HCEC 1CT (cell line): ENCODE data around the gene TDRD9.

Experiments used
- DNase-seq: peaks from one replicate; pipeline ENCODE4 v3.0.0-alpha.2; 2017

Gene TDRD9

DNA sequence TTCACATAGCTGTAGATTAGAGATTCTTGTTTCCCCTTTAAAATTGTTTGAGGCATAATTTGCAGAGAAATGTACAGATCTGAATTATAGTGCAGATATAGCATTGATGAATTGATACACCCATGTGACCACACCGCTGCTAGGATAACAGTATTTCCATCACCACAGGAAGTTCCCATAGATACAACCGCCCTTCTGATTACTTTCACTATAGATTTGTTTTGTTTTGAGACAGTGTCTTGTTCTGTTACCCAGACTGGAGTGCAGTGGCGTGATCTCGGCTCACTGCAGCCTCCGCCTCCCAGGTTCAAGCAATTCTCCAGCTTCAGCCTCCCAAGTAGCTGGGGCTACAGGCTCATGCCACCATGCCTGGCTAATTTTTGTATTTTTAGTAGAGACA lies 148.5 kb downstream of the TDRD9 start:
- no peak for DNase-seq

DNA sequence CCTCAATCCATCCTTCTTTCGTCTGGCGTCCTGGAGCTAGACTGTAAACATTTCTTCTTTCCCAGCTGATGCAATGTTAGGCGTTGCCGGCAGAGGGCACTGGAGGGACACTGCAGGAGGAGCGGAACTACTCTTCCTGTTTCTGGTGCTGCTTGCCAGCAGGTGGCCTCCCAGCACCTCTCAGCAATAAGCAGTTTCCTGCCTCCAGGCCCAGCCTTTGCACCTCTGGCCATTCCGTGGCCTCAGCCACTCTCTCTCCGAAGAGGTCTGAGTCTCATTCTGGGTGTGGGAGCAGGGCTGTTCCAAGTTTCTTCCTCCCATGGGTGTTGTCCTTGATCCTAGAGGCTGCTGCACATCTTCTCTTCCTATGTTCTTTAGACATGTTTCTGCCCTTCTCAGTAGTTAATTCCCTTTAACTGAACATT lies 149.8 kb downstream of the TDRD9 start:
- DNase-seq, result peak; percentile 82

DNA sequence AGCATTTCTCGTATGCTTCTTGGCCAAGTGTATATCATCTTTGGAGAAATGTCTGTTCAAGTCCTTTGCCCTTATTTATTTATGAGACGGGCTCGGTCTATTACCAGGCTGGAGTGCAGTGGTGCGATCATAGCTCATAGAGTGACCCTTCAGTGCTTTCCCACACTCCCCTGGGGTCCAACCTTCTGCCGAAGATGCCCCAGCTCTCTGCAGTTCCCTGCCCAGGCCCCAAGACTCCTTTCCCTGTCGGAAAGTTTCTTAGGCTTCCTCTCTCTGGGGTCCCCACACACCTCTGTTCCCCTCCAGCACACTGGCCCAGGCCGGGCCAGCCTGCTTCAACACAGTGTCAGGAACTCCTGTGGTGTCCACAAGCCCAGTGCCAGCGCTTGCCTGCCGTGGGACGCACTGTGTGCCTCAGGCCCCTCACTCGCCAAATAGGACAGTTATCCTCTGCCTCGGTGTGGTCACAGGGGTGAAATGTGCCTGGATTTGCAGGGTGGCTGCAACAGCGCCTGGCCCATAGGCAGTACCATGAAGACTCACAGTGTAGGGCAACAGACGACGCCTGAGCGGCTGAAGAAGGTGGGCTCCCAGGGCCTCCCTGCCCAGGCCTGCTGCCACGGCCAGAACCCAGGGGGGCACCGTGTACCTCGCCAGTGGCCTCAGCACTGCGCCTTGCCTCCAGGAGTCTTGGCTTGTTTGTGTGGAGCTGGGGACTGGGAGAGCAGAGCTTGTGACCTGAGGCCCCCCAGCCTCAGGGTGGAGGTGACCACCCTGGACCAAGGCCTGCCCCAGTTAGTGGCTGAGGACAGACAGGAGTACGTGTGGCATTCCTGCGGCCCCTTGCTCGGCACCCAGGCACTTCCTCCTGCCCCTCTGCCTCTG lies 152.4 kb downstream of the TDRD9 start:
- DNase-seq, result no peak

DNA sequence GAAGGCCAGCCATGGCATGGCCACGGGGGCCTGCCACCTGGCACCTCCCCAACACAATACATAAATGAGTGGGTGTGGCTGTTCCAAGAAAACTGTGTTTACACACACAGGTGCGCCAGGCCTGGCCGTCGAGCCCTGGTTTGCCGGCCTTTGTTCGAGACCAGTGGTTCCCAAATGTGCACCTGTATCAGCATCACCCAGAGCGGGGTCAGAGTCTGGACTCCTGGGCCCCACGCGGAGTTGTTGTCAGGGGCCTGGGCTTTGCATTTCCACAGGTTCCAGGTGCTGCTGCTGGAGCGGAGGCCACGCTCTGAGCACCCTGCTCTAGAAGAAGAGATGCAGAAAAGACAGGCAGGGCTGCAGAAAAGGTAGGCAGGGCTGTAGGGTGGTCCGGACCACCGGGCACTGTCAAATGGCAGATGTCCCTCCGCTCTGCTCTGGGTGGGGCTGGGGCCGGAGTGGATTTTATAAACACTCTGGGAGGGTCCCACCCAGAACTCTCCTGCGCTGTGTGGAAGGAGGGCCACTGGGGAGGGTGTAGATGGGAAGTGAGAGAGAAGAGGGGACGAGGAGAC lies 153.1 kb downstream of the TDRD9 start:
- no peak for DNase-seq

DNA sequence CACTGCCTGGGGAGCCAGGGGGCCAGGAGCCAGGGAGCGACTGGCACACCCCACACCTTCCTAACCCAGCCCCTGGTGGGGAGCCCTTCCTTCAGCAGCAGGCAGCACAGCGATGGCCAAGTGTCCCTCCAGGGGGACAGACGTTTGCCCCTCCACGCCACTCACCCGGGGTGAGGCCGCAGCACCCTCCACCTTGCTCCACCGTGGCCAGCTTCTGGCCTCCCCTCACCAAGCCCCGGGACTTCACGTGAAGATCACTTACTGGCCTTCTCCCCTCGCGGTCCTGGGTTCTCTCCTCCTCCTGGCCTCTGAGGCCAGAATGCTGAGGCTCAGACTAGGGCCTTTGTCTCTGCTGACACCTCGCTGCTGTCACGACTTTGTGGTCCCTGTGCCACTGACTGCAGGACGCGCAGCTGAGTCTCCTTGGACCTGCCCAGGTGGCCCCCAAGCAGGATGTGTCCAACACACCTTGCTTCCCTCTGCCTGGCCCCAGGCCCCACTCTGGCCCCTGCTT lies 153.8 kb downstream of the TDRD9 start:
- no peak for DNase-seq

DNA sequence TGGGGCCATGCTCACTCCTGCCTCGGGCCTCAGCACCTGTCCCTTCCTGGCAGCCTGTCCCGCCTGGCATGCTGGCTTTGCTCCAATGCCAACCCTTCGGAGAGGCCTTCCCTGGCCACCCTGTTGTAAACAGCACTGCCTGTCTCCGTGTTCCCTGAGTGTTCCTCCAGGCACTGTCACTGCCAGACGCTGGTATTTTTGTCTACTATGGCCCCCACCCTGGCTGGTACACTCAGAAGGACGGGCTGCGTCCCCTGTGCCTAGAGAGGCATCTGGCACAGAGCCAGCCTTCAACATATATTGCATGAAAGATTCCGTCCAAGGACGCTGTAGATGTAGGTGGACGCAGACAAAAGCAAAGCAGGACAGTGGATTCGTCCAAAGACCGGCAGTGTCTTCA lies 154.6 kb downstream of the TDRD9 start:
- no peak for DNase-seq

DNA sequence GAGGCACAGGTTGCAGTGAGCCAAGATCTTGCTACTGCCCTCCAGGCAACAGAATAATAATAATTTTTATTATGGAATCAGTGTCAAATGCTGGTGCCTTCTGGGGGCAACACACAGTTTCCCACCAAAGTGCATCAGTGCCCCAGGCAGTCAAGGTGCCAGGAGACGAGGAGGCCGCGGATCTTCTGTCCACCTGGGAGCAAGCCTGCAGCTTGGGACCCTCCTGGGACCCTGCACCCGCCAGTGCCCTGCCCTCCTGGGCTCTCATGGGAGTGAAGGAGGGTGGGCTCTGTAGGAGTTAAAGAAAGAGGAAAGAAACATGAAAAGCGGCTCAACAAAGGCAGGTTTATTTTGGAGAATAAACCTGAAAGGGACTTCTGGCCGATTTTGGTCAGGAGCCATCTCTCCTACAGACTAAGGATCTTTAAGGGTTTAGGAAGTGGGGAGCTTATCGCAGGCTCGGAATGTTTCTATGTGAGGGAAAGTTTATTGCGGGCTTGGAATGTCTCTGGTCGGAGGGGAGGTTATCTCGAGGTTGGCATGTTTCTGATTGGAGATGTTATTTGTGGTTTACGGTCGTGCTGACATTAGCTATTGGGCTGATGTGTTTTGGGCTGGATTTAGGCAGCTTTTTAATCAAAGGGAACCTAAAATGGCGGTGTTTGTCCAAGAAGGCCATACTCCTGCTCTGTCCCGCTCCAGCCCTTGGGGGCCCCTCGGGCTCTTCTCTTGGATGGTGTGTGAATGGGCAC lies 156.2 kb downstream of the TDRD9 start:
- DNase-seq, result no peak

DNA sequence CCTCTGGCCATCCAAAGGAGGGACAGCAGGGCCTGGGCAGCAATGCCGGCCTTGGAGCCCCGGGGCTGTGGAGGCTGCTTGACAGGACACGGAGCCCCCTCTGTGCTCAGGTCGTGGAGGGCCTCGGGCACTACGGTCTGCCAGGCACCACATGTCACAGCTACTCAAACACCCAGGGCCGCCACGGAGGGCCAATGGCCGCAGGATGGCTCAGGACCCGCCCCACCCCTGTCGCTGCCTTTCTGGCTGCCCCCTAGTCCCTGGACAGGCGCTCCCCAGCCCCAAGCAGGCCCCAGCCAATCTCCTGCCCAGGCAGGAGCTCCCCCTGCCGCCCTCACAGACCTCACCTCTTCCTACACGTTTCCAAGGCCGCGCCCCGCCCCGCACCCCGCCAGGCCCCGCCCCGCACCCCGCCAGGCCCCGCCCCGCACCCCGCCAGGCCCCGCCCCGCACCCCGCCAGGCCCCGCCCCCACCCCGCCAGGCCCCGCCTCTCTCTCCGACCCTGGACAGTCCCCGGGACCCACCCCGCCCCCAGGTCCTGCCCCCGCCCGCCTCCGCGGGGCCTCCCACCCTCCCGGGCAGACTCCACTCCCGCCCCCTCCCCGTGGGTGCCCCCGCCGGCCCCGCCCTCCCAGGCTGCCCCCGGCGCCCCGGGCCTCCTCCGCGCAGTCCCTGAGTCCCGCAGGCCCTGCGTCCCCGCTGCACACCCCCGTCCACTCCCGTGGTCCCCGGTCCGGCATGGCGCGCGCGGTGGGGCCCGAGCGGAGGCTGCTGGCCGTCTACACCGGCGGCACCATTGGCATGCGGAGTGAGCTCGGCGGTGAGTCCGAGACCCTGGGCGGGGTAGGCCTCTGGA lies 157.0 kb downstream of the TDRD9 start, which contains the start of gene ASPG:
Gene ASPG (plus strand): TSS at position 669 of the 857 bp plus-strand sequence. CDS start 71 bp downstream, at position 740.
- DNase-seq, result no peak

DNA sequence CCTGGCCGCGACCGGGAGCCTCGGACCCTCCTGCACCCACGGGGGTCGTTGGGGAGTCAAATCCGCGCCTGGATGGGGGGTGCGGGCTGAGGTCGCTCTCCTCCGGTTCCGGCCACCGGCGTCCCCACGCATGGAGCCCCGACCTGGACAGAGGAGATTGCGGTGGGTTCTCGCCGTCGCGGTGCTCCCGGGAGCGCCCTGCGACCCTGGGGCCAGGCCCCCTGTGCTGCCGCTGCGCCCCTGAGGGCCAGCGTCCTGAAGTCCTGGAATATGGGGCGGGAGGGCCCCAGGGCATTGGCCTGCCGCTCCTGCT lies 157.6 kb downstream of the TDRD9 start:
- DNase-seq, result no peak

DNA sequence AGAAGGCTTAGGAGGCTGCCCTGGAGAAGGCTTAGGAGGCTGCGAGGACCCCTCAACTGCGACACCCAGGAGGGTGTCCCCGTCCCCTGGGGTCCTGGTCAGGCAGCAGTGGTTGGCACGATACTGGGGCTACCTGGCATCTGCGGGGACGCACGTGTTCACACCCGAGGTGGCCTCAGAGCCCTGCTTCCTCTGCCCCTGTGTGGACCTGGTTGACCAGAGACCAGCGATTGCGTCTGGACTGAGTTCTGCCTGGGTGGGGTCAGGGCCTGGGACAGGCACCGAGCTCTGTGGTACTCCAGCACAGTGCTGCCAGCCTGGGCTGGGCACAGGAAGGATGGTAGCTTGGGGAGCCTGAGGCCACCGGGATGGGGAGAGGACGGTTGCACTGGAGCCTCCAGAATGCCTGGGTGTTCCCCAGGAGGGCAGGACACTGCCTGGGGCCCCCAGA lies 158.0 kb downstream of the TDRD9 start:
- DNase-seq, result no peak

DNA sequence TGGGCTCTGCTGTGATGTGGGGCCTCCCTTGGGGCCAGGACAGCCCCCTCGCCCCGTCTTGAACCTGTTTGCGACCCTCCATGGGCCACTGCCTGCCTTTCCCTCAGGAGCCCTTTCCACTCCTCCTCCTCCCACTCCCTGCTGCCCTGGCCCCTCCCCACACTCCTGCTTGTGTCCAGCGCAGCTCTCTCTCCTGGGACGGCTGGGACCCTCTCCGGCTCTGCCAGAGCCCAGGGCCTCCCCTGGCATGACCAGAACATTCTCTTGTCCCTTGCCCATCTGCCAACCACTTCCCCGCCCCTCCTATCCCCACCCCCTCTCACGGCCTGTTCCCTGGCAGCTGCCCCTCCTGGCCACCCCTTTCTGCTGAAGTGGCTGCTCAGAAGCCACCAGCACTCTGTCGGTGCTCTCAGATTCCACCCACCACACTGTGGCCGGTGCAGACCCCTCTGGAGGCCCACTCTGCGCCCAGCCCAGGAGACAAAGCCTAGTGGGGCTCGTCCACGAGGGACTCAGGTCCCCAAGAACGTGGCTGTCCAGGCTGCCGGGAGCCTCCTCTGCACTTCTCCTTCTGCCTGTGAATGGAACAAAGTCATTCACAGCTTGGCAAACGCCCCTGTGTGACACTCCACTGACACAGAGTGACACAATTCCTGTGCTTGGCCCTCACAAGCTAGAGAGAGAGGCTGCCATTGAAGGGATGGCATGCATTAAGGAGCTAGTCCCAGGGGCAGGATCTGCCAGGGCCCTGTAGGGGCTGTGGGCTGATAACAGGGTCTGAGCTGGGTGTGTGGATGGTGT lies 158.6 kb downstream of the TDRD9 start:
- no peak for DNase-seq

DNA sequence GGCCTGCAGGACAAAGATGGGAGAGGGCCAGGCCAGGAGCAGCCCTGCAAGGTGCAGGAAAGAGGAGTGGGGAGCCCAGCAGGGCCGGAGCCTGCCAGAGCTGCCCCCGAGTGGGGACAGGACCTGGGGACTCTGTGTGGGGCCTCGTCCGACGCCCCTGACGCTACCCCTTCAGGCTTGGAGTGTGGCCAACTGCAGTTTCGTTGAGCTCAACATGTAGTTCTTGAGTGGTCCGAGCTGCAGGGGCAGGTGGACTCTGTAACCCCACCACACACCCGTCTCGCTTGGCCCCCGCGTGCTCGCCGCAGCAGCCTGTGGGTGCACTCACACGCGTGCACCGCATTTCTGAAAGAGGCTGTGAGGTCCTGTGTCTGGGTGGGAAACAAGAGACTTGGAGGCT lies 159.2 kb downstream of the TDRD9 start:
- no peak for DNase-seq

DNA sequence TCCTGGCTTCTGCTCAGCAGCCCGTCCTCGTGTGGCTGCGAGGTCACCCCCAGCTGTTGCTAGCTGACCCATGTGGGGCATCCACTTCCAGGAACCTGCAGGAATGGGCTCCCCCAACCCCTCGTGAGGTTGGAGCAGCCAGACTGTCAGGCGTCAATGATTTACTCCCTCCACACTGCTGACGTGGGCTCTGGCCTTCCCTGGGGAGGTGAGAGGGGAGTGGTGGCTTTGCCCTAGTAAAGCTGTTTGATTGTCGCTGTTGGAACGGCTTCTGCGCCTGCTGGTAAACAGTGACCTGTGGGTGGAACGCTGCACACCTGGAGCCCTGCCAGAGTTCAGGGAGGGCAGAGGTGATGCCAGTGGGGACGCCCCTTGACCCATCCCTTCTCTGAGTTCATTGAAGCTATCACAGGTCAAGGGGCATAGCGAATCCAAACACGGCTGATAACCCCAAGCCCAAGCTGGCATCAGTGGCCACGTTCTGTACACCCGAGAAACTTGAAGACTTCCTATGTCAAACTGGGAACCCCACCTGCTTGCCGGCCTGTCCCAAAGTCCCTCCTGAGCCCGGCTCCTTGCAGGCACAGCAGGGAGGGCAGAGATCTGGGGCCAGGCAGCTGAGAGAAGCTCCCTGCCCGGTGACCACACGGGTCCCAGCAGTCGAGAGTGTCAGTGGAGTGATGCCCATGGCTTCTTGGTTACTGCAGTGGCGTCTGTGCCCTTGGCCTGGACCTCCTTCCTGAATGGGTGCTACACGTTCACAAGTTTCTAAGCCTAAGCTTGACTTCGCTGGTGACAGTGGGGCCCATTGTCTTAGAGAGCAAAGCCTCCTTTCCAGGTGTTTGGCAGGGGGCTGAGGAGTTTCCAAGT lies 160.0 kb downstream of the TDRD9 start:
- no peak for DNase-seq

DNA sequence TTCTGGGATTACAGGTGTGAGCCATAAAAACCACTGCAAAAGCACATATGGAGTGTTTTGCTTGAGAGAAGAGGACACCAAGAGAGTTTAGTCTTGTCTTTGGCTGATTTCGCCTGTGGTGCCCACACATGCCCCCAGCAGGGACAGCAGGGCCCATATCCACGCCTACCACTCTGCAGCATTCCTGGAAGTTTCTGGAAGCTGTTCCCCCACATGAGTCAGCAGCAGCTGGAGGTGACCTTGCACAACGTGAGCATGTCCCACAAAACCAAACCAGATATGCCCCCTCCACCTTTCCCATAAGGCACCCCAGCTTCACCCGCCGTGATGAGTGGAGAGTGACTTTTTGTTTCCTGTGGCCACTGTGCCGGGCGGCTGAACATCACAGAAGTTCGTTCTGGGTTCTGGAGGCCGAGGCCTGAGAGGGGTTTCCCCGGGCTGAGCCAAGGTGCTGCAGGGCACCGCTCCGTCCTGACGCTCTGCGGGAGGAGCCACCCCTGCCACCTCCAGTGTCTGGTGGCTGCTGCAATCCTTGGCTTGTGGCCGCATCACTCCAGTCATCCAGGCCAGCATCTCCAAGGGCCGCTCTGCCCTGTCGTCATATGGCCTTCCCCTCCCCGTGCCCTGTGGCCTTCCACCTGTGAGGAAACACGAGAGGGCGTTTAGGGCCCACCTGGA lies 162.0 kb downstream of the TDRD9 start:
- peak; percentile 4 for DNase-seq

DNA sequence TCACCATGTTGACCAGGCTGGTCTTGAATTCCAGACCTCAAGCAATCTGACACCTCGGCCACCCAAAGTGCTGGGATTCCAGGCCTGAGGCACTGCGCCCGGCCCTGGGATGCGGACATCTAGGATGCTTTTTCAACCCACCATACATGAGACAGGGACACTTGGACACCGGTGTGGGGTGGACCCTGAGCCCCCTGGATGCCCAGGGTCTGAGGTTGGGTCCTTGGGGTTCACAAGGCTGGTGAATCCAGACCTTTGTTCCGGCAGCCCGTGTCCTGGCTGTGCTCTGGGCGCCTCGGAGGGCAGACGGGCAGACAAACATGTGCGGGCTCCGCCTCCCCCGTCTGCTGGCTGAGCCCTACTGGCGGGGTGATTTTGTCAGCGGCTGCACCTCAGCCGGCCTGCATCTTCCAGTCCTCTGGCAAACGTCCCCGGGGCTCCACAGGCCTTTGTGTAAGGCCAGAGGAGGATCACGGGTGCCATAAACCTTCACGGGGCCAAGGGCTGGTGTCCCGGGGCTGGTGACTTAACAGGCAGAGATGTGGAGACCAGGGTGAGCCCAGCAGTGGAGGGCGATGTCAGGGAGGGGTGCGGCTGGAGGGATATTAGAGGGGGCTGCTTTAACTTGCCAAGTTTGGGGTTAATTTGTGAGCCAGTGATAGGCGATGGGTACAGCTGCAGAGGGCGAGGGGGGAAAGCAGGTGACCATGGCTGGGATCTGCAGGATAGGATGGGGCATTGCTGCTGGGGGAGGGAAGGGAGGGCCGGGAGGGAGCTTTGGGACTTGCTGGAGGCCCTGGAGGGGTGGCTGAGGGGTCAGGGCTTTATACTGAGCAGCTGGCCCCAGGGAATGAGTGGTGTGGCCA lies 163.0 kb downstream of the TDRD9 start:
- DNase-seq, result no peak

DNA sequence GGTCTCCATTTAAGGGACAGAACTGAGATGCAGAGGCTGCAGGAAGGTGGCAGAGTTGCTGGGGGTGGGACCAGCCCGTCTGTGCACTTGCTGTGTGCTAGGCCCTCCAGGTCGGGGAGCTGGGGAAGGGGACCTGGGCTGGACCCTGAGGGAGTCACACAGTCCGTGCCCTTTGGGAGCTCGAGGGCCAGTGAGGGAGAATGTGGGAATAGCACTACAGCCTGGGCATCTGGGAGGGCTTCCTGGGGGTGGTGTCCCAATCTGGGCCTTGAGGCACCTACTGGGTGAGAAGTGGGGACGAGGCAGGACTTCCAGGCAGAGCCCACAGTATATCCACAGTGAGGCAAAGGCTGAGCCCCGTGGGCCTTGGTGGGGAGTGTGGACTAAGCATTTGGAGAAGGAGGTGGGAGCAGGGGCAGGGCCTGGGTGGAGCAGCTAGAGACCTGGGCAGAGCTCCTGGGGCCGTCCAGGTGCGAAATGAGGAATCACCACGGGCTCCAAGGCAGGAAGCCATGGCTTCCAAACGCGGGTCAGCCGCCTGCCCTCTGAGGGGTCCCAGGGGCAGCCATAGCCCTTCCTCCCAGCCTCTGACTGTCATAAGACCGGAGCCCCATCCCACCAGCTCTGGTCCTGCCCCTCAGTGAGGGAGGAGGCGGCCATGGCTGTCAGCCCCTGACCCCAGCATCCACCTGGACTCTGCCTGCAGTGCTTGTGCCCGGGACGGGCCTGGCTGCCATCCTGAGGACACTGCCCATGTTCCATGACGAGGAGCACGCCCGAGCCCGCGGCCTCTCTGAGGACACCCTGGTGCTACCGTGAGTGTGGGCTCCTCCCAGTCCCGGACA lies 163.9 kb downstream of the TDRD9 start:
- DNase-seq, result no peak

DNA sequence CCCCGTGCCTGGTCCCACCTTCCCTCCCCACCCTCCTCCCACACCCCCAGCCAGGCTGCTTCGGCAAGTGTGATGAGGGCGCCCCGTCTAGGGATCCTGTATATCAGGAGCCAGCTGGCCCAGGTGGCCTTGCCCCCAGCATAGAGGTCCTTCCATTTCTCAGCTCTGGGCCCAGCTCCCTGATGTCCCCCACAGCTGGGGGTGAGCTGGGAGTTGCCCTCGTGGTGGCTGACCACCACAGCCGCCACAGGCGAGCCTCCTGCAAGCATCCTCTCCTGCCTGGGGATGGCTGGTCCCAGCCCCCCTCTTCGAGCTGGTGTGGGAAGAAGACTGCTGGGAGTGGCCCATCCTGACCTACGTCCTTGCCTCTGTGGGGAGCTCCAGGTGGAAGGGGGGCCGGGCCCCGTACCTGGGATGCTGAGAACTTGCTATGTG lies 164.7 kb downstream of the TDRD9 start:
- no peak for DNase-seq
